ENCODE results near the gene ZNF746. TPM values are rescaled to one million over a fixed set of nuclear protein-coding genes. Genes with fewer than 3 reads are reported as not detected.

ZNF746 gene
- total and polyA plus RNA-seq, 4 donors: 12.2 to 22.4 (median 16.8) TPM

Other genes with a start within 250 kb of the ZNF746 start
- 10 to 100 TPM in 1 of 2 donors, 1 to 10 TPM in 1; 7.8 to 17.2 TPM for gene ZNF783, start 235.6 kb downstream of the ZNF746 start, total RNA-seq
- 10 to 100 TPM; 21.4 to 26.6 TPM for gene ZNF783, start 235.6 kb downstream of the ZNF746 start, polyA plus RNA-seq (ENCODE audit: insufficient read length in 2 of 2)
- 1 to 10 TPM; 3.7 to 7.8 TPM for gene ZNF777, start 36.7 kb downstream of the ZNF746 start, total RNA-seq
- gene ZNF777, start 36.7 kb downstream of the ZNF746 start, polyA plus RNA-seq (ENCODE audit: insufficient read length in 2 of 2): 10 to 100 TPM; 19.4 to 19.7 TPM